Sciatic nerve (tissue), 2 donors: Measurements from ENCODE around the gene PTDSS2. TPM values are rescaled to one million over a fixed set of nuclear protein-coding genes. Genes with fewer than 3 reads are reported as not detected.
"Not testable (repeated sequence)": the region's sequence is repeated elsewhere in the genome, so short reads cannot be mapped to it uniquely, and the experiment has no call there.

Experiments
- ATAC-seq: fragments of 200-7000 bp; cut with Tn5 transposase; one replicate; pipeline ENCODE4 v1.9.1; 2020; ENCODE audit warnings: mild to moderate bottlenecking, moderate library complexity
- DNase-seq: peaks from one replicate; pipeline ENCODE4 v3.0.0-alpha.2; 2020; ENCODE audit warnings: low spot score
- intact Hi-C: fragments of 100-400 bp; cut with DNase I; formaldehyde crosslinking; loops from one replicate; pipeline ENCODE4 v1.14.2; 2022
- total RNA-seq: library from RNA; stranded (reverse); fragmentation: NEBNext Ultra II Directional; extraction: Animal tissue kit (Norgen Biotek cat#: 25700); gene quantifications from one replicate; pipeline ENCODE4 v1.2.1, GENCODE V29; 2021
- donor health status: DM: no; HTN: no; CAD: no.
- donor health status: DM: no; HTN: no; CAD: no.

Gene PTDSS2
- total RNA-seq, 1 donor from 2014 or later = 33.1 TPM

DNA sequence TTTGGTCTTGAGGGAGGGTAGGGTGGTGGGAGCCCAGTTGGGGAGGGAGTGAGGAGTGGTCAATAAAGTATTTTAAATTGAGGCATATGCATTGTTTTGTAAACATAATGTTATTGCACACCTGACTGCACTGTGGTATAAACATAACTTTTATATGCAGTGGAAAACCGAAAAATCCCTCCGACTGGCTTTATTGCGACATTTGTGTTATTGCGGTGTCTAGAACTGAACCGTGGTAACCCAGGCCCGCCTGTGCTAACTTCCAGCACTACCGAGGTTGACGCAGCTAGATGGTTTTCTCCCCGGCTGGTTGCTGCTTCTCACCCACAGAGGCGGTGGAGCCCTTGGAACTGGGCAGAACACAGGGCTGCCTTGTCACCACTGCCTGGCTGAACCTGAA, 64.5 kb downstream of the PTDSS2 start:
- intact Hi-C loops = no loop called here
- ATAC-seq (no peak), DNase-seq (no peak)

DNA sequence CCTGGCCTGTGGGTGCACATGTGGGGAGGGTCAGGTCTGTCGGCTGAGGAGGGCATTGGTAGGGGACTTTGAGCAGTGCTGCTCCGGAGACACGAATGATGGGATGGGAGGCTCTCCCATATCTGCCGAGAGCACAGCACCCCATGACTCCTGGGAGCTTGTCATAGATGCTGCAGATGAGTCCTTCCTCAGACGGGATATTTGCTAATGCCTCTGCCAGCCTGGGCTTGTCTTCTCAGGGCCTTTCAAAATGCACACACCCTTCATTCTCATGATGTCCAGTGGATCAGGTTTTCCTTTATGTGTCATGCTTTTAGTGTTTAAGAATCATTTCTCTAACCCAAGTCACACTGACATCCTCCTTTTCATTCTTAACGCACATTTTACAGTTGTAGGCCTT, 65.1 kb downstream of the PTDSS2 start:
- intact Hi-C loops = no loop called here
- ATAC-seq = no peak

GRCh38 chr11:516400-516799, 66.3 kb downstream of the PTDSS2 start:
- DNase-seq (no peak), ATAC-seq (no peak)
- intact Hi-C loops = no loop called here

More for the DNA sequence above, 65.1 kb downstream of the PTDSS2 start:
- DNase-seq = no peak

DNA sequence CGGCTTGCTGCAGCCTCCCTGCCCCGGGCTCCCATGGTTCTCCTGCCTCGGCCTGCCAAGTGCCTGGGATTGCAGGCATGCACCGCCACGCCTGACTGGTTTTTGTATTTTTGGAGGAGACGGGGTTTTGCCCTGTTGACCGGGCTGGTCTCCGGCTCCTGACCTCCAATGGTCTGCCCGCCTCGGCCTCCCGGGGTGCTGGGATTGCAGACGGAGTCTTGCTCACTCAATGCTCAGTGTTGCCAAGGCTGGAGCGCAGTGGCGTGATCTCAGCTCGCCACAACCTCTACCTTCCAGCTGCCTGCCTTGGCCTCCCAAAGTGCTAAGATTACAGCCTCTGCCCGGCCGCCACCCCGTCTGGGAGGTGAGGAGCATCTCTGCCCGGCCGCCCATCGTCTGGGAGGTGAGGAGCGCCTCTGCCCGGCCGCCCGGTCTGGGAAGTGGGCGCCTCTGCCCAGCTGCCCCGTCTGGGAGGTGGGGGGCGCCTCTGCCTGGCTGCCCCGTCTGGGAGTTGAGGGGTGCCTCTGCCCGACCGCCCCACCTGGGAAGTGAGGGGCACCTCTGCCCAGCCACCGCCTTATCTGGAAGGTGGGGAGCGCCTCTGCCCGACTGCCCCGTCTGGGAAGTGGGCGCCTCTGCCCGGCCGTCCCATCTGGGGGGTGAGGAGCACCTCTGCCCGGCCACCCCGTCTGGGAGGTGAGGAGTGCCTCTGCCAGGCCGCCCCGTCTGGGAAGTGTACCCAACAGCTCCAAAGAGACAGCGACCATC, 67.0 kb downstream of the PTDSS2 start:
- ATAC-seq, intact Hi-C loops: not testable (repeated sequence)
- DNase-seq = peak; percentile 62

- DNase-seq (peak; percentile 93), ATAC-seq (peak; percentile 92)
- intact Hi-C loops = no loop called here
Measured at GRCh38 chr11:518463-519202, 68.6 kb downstream of the PTDSS2 start.

GRCh38 chr11:520428-521176, 70.5 kb downstream of the PTDSS2 start:
- intact Hi-C loops = no loop called here
- ATAC-seq (no peak), DNase-seq (peak; percentile 58)

GRCh38 chr11:521177-521688, 71.2 kb downstream of the PTDSS2 start:
- intact Hi-C loops = no loop called here
- ATAC-seq (no peak), DNase-seq (no peak)

DNA sequence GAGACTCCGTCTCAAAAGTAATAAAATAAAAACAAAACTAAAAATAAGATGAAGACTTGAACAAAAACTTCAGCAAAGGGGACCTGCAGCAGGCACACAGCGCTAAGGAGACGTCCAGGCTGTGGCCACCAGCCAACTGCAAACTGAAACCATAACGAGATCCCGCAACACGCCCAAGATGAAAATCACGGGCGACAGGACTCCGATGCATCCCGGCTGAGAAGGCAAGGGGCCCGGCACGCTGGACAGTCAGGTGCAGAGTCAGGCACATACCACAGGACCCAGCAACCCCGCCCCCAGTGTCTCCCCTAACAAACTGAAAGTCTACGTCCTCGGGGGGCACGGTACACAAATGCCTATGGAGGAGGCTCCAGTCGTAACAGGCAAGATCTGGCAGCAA, 76.1 kb downstream of the PTDSS2 start:
- no peak for DNase-seq
- no peak for ATAC-seq
- intact Hi-C loops = no loop called here

DNA sequence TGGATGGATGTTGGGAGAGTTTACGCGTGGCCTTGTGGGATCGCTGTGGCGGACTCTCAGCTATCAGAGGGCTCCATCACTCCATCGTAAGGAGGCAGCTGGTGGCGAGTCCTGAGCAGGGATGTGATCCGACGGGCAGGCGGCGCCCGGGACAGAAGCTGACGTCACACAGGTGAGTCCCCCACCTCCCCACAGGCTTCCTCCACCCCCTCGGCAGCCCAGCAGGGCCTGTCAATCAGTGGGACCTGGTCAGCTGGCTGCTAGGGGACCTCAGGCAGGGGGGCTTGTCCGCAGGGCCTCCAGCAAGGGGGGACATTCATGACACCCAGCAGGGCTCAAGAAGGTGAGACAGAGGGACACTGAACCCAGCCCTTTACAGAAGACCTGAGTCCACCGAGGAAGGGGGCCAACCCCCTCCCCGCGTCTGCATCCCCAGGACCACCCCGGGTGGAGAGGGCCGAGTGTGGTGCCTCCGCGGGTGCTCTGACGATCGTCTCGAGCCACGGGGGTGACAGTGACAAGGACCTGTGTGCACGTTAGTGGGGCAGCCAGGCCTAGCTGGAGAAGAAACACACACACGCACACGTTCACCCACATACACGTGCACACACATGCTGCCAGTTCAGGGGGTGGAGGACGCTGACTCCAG, 78.2 kb downstream of the PTDSS2 start:
- intact Hi-C loops = no loop called here
- no peak for ATAC-seq
- DNase-seq = peak; percentile 51

- intact Hi-C loops = no loop called here
- no peak for ATAC-seq
- peak; percentile 53 for DNase-seq
Measured at GRCh38 chr11:528815-529727, 79.0 kb downstream of the PTDSS2 start.

DNA sequence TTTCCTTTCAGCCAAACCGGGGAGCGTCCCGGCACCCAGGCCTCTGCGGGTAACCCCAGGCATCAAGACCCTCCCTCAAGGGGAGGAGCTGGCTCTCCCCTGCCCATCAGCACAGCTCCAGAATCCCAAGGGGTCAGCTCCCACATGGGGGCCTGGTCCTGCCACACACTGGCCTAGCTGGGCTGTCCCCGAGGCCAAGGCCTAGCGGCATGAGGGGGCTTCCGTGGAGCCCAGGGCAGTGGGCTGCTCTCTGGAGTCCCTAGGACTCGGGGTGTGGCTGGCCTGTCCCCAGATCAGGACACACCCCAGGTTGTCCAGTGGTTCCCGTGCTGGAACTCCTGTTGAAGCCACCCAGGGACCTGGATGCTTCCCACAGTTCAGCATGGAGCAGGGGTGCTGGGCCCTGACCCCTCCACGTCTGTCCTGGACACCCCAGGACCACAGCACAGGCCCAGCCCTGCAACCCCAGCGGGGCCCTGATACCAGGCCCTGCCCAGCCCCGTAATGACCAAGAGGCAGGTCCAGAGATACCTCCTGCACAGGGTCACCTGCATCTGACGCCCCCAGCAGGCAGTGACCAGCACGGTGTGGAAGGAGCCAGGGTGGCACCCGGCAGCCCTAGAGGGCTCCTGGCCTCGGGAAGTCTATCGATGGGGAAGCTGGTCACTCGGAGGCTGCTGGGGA, 79.8 kb downstream of the PTDSS2 start:
- intact Hi-C loops = no loop called here
- DNase-seq = peak; percentile 54
- no peak for ATAC-seq

DNA sequence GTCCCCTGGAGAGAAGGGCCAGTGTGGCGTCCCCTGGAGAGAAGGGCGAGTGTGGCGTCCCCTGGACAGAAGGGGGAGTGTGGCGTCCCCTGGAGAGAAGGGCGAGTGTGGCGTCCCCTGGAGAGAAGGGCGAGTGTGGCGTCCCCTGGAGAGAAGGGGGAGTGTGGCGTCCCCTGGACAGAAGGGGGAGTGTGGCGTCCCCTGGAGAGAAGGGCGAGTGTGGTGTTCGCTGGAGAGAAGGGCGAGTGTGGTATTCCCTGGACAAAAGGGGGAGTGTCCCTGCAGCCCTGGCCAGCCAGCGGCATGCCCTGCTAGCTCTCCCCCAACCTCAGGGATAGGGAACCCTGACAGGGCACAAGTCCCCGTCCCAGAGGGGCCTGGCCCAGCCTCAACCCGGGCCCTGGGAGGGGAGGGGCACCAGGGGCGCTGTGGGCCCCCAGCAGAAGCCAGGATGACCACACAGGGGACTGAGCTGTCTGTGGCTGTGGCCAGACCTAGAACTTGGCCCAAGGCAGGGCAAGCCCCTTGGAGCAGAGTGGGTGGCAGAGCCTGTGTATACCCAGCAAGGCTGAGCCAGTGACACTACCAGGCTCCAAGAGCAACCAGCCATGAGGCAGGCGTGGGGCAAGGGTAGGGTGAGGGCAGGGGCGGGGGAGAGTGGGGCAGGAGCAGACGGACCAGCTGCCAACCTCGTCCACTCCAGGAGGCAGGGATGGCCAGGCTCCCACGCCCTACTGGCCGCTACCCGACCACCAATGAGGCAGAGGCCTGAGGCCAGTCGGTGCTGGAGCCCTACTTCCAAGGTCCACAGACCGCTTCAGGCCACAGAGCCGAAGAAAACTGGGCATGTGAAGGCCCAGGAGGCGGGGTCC, 81.1 kb downstream of the PTDSS2 start:
- intact Hi-C loops = no loop called here
- DNase-seq (peak; percentile 57), ATAC-seq (no peak)

- DNase-seq = peak; percentile 52
- intact Hi-C loops = no loop called here
- ATAC-seq = no peak
Measured at GRCh38 chr11:531919-532526, 81.9 kb downstream of the PTDSS2 start.

- ATAC-seq = no peak
- DNase-seq = peak; percentile 57
- intact Hi-C loops = no loop called here
Measured at GRCh38 chr11:532527-532985, 82.5 kb downstream of the PTDSS2 start.

GRCh38 chr11:532986-533585, 83.0 kb downstream of the PTDSS2 start:
- DNase-seq (peak; percentile 58), ATAC-seq (no peak)
- intact Hi-C loops = no loop called here
